Ovary (tissue), 3 donors: ENCODE data around the gene LIMA1.

Source experiments
- EP300 ChIP-seq: sonication (generic); formaldehyde crosslinking; IDR thresholded peaks from one replicate; pipeline ENCODE4 v1.6.1; 2017; ENCODE audit warnings: antibody characterized with exemption
- TF ChIP-seq, protein P1 (sequence below), 3 donors: fragments of 450-650 bp in 2 of 3; fragments of 200-600 bp in 1 of 3; IDR thresholded peaks; one replicate each; pipeline versions ENCODE4 v1.5.1 to v1.8.0; 2016 to 2022; ENCODE audit warnings: antibody characterized with exemption in 3 of 3, mild to moderate bottlenecking in 1 of 3
- donor health status: DM: no; HTN: no; CAD: no.

- TF ChIP-seq, protein P1, sequence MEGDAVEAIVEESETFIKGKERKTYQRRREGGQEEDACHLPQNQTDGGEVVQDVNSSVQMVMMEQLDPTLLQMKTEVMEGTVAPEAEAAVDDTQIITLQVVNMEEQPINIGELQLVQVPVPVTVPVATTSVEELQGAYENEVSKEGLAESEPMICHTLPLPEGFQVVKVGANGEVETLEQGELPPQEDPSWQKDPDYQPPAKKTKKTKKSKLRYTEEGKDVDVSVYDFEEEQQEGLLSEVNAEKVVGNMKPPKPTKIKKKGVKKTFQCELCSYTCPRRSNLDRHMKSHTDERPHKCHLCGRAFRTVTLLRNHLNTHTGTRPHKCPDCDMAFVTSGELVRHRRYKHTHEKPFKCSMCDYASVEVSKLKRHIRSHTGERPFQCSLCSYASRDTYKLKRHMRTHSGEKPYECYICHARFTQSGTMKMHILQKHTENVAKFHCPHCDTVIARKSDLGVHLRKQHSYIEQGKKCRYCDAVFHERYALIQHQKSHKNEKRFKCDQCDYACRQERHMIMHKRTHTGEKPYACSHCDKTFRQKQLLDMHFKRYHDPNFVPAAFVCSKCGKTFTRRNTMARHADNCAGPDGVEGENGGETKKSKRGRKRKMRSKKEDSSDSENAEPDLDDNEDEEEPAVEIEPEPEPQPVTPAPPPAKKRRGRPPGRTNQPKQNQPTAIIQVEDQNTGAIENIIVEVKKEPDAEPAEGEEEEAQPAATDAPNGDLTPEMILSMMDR (IDR thresholded peaks at IDR 0.05) = no peak
- no peak for TF ChIP-seq EP300
Observed at GRCh38 chr12:50246197-50246865, 37.0 kb downstream of the LIMA1 start.
